GM12878 (cell line): ENCODE results near the gene GAS2L1. TPM values are rescaled to one million over a fixed set of nuclear protein-coding genes. Genes with fewer than 3 reads are reported as not detected.

Experiments
- ATAC-seq: fragments of 200-7000 bp; cut with Tn5 transposase; 3 replicates; pipeline ENCODE4 v1.9.1; 2020; ENCODE audit warnings: mild to moderate bottlenecking, moderate library complexity
- BruUV-seq: library from RNA; stranded (reverse); fragments of 400-500 nt; replicated peaks from 2 replicates; lab custom pipeline; 2021; lab: Mats Ljungman, UMichigan
- CTCF ChIA-PET: fragments of 300-600 bp; sonication (Branson Sonifier 250); formaldehyde crosslinking; extraction: SDS; loops from one replicate; lab custom pipeline; 2021; ENCODE audit warnings: inconsistent platforms; lab: Yijun Ruan, JAX
- POLR2A ChIA-PET: fragments of 350-600 bp; formaldehyde crosslinking; extraction: SDS; loops from one replicate; lab custom pipeline; 2021; ENCODE audit warnings: inconsistent platforms; lab: Charles Lee
- RAD21 ChIA-PET: fragments of 300-600 bp; sonication (Branson Sonifier 250); formaldehyde crosslinking; loops from one replicate; lab custom pipeline; 2023; ENCODE audit warnings: antibody characterized with exemption; ENCODE audit not compliant: unreplicated experiment; lab: Charles Lee
- SMC1A ChIA-PET: fragments of 300-600 bp; sonication (Branson Sonifier 250); formaldehyde crosslinking; loops from one replicate; lab custom pipeline; 2023; ENCODE audit not compliant: unreplicated experiment, uncharacterized antibody; lab: Charles Lee
- DNase-seq: peaks from one replicate; pipeline ENCODE4 v3.0.0-alpha.2; 2011; ENCODE audit warnings: low read depth, low spot score
- FAIRE-seq: peaks from 3 replicates; lab custom pipeline; 2011; peaks lifted over from hg19 to GRCh38; lab: Jason Lieb, UNC
- H2AFZ ChIP-seq: 2 replicates; pipeline ENCODE4 v1.6.0; 2011; ENCODE audit warnings: low read depth, low read length, control low read depth; ENCODE audit not compliant: control insufficient read depth
- H3K27ac ChIP-seq: 2 replicates; pipeline ENCODE4 v1.5.1; 2011; ENCODE audit warnings: control low read depth; ENCODE audit not compliant: control insufficient read depth, insufficient read depth
- H3K27me3 ChIP-seq, 2 experiments: replicated peaks in 1 of 2; 2 replicates each; pipeline versions ENCODE4 v1.6.0 to v1.6.1; 2011; ENCODE audit warnings: low read length in 1 of 2; ENCODE audit not compliant: control insufficient read depth in 2 of 2, insufficient read depth in 2 of 2
- H3K36me3 ChIP-seq, 2 experiments: 2 replicates each; pipeline ENCODE4 v1.5.1; 2011; ENCODE audit warnings: low read length in 1 of 2; ENCODE audit not compliant: control insufficient read depth in 2 of 2, insufficient read depth in 2 of 2
- H3K4me1 ChIP-seq: 2 replicates; pipeline ENCODE4 v1.6.1; 2011; ENCODE audit warnings: mild to moderate bottlenecking, low read length, moderate library complexity, mixed read lengths; ENCODE audit not compliant: control insufficient read depth, insufficient read depth
- H3K4me2 ChIP-seq: 2 replicates; pipeline ENCODE4 v1.6.0; 2011; ENCODE audit warnings: control low read depth; ENCODE audit not compliant: control insufficient read depth, insufficient read depth
- H3K4me3 ChIP-seq: fragments of 200-600 bp; sonication (generic); 2 replicates; pipeline ENCODE4 v1.5.1; 2016
- H3K79me2 ChIP-seq: 2 replicates; pipeline ENCODE4 v1.6.0; 2011; ENCODE audit warnings: low read length; ENCODE audit not compliant: control insufficient read depth, insufficient read depth
- H3K9ac ChIP-seq: 2 replicates; pipeline ENCODE4 v1.8.0; 2011; ENCODE audit warnings: low read length, control low read depth, mixed read lengths; ENCODE audit not compliant: control insufficient read depth, insufficient read depth
- H3K9me3 ChIP-seq: replicated peaks from 3 replicates; pipeline ENCODE4 v1.5.1; 2011; ENCODE audit warnings: mild to moderate bottlenecking, low read length; ENCODE audit not compliant: control insufficient read depth, insufficient read depth
- H4K20me1 ChIP-seq: 2 replicates; pipeline ENCODE4 v1.6.0; 2011; ENCODE audit not compliant: control insufficient read depth, insufficient read depth
- BCL11A ChIP-seq: IDR thresholded peaks from 2 replicates; pipeline ENCODE4 v1.6.1; 2011; ENCODE audit warnings: low read depth, low read length
- BHLHE40 ChIP-seq, 2 experiments: fragments of 450-650 bp in 1 of 2; IDR thresholded peaks; 2 replicates each; pipeline ENCODE4 v1.6.1; 2011 to 2017; ENCODE audit warnings: low read depth in 2 of 2, borderline replicate concordance in 1 of 2, improper control_type of control experiment in 1 of 2, low read length in 1 of 2, mild to moderate bottlenecking in 1 of 2
- BRCA1 ChIP-seq: IDR thresholded peaks from 2 replicates; pipeline ENCODE4 v1.6.1; 2011; ENCODE audit warnings: low read depth, low read length, improper control_type of control experiment
- KLF5 ChIP-seq: fragments of 450-650 bp; IDR thresholded peaks from 2 replicates; pipeline ENCODE4 v1.6.1; 2014; ENCODE audit warnings: mild to moderate bottlenecking; ENCODE audit not compliant: partially characterized antibody
- MXI1 ChIP-seq: fragments of 150-350 bp; IDR thresholded peaks from 2 replicates; pipeline ENCODE4 v1.6.1; 2011; ENCODE audit warnings: low read depth, mild to moderate bottlenecking, inconsistent platforms, low read length, improper control_type of control experiment
- NR2C1 ChIP-seq: fragments of 450-650 bp; IDR thresholded peaks from 2 replicates; pipeline ENCODE4 v1.6.1; 2017; ENCODE audit warnings: antibody characterized with exemption, mild to moderate bottlenecking, moderate library complexity
- NR2F1 ChIP-seq: fragments of 450-650 bp; conservative IDR thresholded peaks from 2 replicates; pipeline ENCODE4 v1.6.1; 2017; ENCODE audit warnings: mild to moderate bottlenecking
- SIN3A ChIP-seq: IDR thresholded peaks from 2 replicates; pipeline ENCODE4 v1.6.1; 2012; ENCODE audit warnings: low read depth, low read length, improper control_type of control experiment
- TCF7 ChIP-seq: IDR thresholded peaks from 2 replicates; pipeline ENCODE4 v1.6.1; 2014; ENCODE audit warnings: antibody characterized with exemption, borderline replicate concordance
- ZNF24 ChIP-seq: fragments of 450-650 bp; IDR thresholded peaks from 2 replicates; pipeline ENCODE4 v1.6.1; 2017; ENCODE audit warnings: antibody characterized with exemption, mild to moderate bottlenecking
- ZNF384 ChIP-seq: IDR thresholded peaks from 2 replicates; pipeline ENCODE4 v1.6.1; 2012; ENCODE audit warnings: low read depth, mild to moderate bottlenecking, low read length, improper control_type of control experiment, borderline replicate concordance
- ZZZ3 ChIP-seq: IDR thresholded peaks from 2 replicates; pipeline ENCODE4 v1.6.1; 2011; ENCODE audit warnings: low read depth; ENCODE audit not compliant: control insufficient read depth, insufficient read length
- WGBS: methylation state at CpG from one replicate; pipeline ENCODE4 v1.1.6; 2016; ENCODE audit warnings: low lambda C conversion rate; ENCODE audit not compliant: insufficient replicate concordance, insufficient coverage; ENCODE audit errors: missing lambda C conversion rate; 5-methylcytosine and 5-hydroxymethylcytosine counted together
- in situ Hi-C: fragments of 300-500 bp; cut with MboI; formaldehyde crosslinking; loops from 9 replicates; pipeline ENCODE4 v1.14.3; 2018; ENCODE audit warnings: mixed read lengths
- intact Hi-C: fragments of 100-400 bp; cut with micrococcal nuclease; formaldehyde crosslinking; loops from one replicate; pipeline ENCODE4 v1.14.2; 2022; ENCODE audit not compliant: unreplicated experiment
- polyA plus RNA-seq, 11 experiments: library from polyadenylated mRNA; depleted of rRNA in 4 of 11; unstranded in 6 of 11; stranded (reverse) in 5 of 11; fragments of >200 nt; fragmentation: Nextera tagmentation in 4 of 11; fragmentation: Illumina TruSeq in 1 of 11; extraction: Ambion mirVana in 4 of 11; extraction: Trizol in 1 of 11; gene quantifications; 1 replicate in 1 of 11; 2 replicates in 10 of 11; pipeline versions ENCODE4 v1.2.1 to v1.2.3, GENCODE V29; 2011 to 2016; ENCODE audit warnings: inconsistent platforms in 2 of 11, missing spikeins in 2 of 11, low read depth in 1 of 11
- total RNA-seq, 4 experiments: library from RNA; depleted of rRNA in 3 of 4; stranded (reverse); fragments of >200 nt in 3 of 4; fragmentation: Illumina TruSeq in 1 of 4; extraction: Trizol in 1 of 4; gene quantifications; 2 replicates each; pipeline versions ENCODE4 v1.2.1 to v1.2.3, GENCODE V29; 2013 to 2021
- TF ChIP-seq, protein P1 (sequence below): IDR thresholded peaks from 2 replicates; pipeline ENCODE4 v1.6.1; 2011; ENCODE audit warnings: borderline replicate concordance, low read depth, mild to moderate bottlenecking, moderate library complexity, mixed read lengths, low read length; ENCODE audit not compliant: insufficient read depth; ENCODE audit errors: extremely low read length
- TF ChIP-seq, protein P2 (sequence below): fragments of 150-350 bp; IDR thresholded peaks from 2 replicates; pipeline ENCODE4 v1.6.1; 2014; ENCODE audit warnings: mild to moderate bottlenecking, low read depth, low read length

GAS2L1 gene
- total and polyA plus RNA-seq, 10 of the 15 experiments (the other 5 are each of a cell fraction or from before 2014, with no cell fraction given), result 0.03 to 0.13 TPM; not detected in 8

DNA sequence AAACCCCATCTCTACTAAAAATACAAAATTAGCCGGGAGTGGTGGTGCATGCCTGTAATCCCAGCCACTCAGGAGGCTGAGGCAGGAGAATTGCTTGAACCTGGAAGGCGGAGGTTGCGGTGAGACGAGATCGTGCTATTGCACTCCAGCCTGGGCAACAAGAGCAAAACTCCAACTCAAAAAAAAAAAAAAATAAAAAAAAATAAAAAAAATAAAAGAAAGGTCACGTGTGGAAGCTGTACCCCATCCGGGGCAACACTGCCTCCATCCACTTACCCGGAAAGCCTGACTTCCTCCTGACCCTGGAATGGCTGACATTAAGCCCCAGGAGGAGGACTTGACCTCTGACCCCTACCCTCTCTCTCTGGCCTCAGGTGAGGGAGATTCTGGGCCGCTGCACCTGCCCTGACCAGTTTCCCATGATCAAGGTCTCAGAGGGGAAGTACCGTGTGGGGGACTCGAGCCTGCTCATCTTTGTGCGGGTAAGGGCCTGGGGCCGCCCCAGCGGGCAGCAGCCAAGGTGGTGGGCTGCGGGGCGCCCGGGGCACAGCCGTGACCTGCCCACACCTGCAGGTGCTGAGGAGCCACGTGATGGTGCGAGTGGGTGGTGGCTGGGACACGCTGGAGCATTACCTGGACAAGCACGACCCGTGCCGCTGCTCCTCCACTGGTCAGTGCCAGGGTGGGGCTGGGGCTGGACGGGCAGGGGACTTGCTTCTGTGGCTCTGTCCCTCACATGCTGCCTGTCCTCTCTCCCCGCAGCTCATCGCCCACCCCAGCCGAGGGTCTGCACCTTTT lies 3.8 kb downstream of the GAS2L1 start:
- Histone ChIP-seq H3K4me1 (no peaks in the 10 kb centered on the region; the same call in 1 of the 2 replicates), H3K4me3 (no peak overlapping the region), H3K36me3 (no peaks in the 10 kb centered on the region), H3K4me2 (no peak overlapping the region), H3K27ac (no peak overlapping the region), H3K27me3 (peaks cover 8 to 14% of the 10 kb centered on the region in 2 experiments; a peak in 3 of 4 replicates), H3K79me2 (no peaks in the 10 kb centered on the region), H2AFZ (no peak overlapping the region), H3K9ac (no peak overlapping the region), H4K20me1 (no peaks in the 10 kb centered on the region), H3K9me3 (no peaks in the 10 kb centered on the region; the same call in 2 of the 3 replicates)
- POLR2A ChIA-PET, result interaction anchor here (0.9 kb wide), 1 partner anchor 11 kb away, joined by 3 read pairs; no protein-coding TSS in a partner anchor
- 27% methylated on average over 28 of the region's 28 CpGs for WGBS
- in situ Hi-C loops, result no loop called here
- BruUV-seq, result no TSS peak
- RAD21 ChIA-PET, result no interaction called here
- FAIRE-seq, result no peak
- intact Hi-C loops, result no loop called here
- ATAC-seq, result peak; percentile 10
- SMC1A ChIA-PET, result interaction anchor here (0.7 kb wide), 1 partner anchor 170 kb away, joined by 3 read pairs; no protein-coding TSS in a partner anchor
- TF ChIP-seq ZNF384, result peak; percentile 30; the same call in 1 of the 2 replicates
- no peak for TF ChIP-seq SIN3A
- no peak for TF ChIP-seq BRCA1
- TF ChIP-seq, protein P1, sequence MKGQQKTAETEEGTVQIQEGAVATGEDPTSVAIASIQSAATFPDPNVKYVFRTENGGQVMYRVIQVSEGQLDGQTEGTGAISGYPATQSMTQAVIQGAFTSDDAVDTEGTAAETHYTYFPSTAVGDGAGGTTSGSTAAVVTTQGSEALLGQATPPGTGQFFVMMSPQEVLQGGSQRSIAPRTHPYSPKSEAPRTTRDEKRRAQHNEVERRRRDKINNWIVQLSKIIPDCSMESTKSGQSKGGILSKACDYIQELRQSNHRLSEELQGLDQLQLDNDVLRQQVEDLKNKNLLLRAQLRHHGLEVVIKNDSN, result peak; percentile 25
- TF ChIP-seq, protein P2, sequence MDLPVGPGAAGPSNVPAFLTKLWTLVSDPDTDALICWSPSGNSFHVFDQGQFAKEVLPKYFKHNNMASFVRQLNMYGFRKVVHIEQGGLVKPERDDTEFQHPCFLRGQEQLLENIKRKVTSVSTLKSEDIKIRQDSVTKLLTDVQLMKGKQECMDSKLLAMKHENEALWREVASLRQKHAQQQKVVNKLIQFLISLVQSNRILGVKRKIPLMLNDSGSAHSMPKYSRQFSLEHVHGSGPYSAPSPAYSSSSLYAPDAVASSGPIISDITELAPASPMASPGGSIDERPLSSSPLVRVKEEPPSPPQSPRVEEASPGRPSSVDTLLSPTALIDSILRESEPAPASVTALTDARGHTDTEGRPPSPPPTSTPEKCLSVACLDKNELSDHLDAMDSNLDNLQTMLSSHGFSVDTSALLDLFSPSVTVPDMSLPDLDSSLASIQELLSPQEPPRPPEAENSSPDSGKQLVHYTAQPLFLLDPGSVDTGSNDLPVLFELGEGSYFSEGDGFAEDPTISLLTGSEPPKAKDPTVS, result no peak
- peak; percentile 73; the same call in 1 of the 2 replicates for TF ChIP-seq NR2C1
- no peak for TF ChIP-seq ZZZ3
- no peak for TF ChIP-seq TCF7
- TF ChIP-seq BHLHE40 (IDR thresholded peaks at IDR 0.05; ENCODE audit: borderline replicate concordance in 1 of 2, low read depth in 2 of 2, low read length in 1 of 2), result peak in 1 of 2 experiments; percentile 61; a peak in 1 of 4 replicates
- no peak for TF ChIP-seq BCL11A
- TF ChIP-seq NR2F1, result peak; percentile 82
- no peak for TF ChIP-seq KLF5
- no peak for TF ChIP-seq MXI1
- TF ChIP-seq ZNF24, result no peak
- DNase-seq, result no peak
- CTCF ChIA-PET, result no interaction called here
